Endothelial cell of umbilical vein (primary cell): ENCODE results near the gene ATP8A2. TPM values are rescaled to one million over a fixed set of nuclear protein-coding genes. Genes with fewer than 3 reads are reported as not detected.

Source experiments
- BruUV-seq: library from RNA; stranded (reverse); fragments of 400-500 nt; replicated peaks from 2 replicates; lab custom pipeline; 2021; lab: Mats Ljungman, UMichigan
- CTCF ChIA-PET: fragments of 300-600, 350-600 bp; sonication (Branson Sonifier 250); formaldehyde crosslinking; loops from one replicate; lab custom pipeline; 2021; ENCODE audit warnings: antibody characterized with exemption, inconsistent platforms; lab: Charles Lee
- POLR2A ChIA-PET: fragments of 300-600, 350-600 bp; sonication (Branson Sonifier 250); formaldehyde crosslinking; loops from one replicate; lab custom pipeline; 2021; ENCODE audit warnings: antibody characterized with exemption, inconsistent platforms; lab: Charles Lee
- DNase-seq: peaks from one replicate; pipeline ENCODE4 v3.0.0-alpha.2; 2011; ENCODE audit warnings: low read depth, low spot score
- FAIRE-seq: peaks from 2 replicates; lab custom pipeline; 2011; peaks lifted over from hg19 to GRCh38; lab: Jason Lieb, UNC
- H2AFZ ChIP-seq: 2 replicates; pipeline ENCODE4 v1.6.0; 2012; ENCODE audit warnings: low read depth, low read length, control low read depth, inconsistent platforms
- H3K27ac ChIP-seq: 2 replicates; pipeline ENCODE4 v1.5.1; 2011; ENCODE audit warnings: low read depth, mild to moderate bottlenecking, control low read depth, low read length, moderate library complexity; ENCODE audit not compliant: insufficient read depth
- H3K27me3 ChIP-seq, 2 experiments: 2 replicates each; pipeline versions ENCODE4 v1.6.0 to v1.6.1; 2011; ENCODE audit warnings: low read length in 2 of 2, mixed read lengths in 1 of 2; ENCODE audit not compliant: control insufficient read depth in 2 of 2, insufficient read depth in 2 of 2
- H3K36me3 ChIP-seq, 2 experiments: 2 replicates in 1 of 2; 3 replicates in 1 of 2; pipeline ENCODE4 v1.5.1; 2011; ENCODE audit warnings: low read length in 2 of 2, mild to moderate bottlenecking in 1 of 2, moderate library complexity in 1 of 2; ENCODE audit not compliant: control insufficient read depth in 2 of 2, insufficient read depth in 2 of 2; ENCODE audit errors: extremely low read depth in 1 of 2
- H3K4me1 ChIP-seq: 3 replicates; pipeline ENCODE4 v1.5.1; 2011; ENCODE audit warnings: mild to moderate bottlenecking, low read length; ENCODE audit not compliant: control insufficient read depth, insufficient read depth; ENCODE audit errors: extremely low read depth
- H3K4me2 ChIP-seq: 2 replicates; pipeline ENCODE4 v1.6.1; 2011; ENCODE audit warnings: low read length, control low read depth, mixed read lengths; ENCODE audit not compliant: insufficient read depth
- H3K4me3 ChIP-seq, 3 experiments: fragments of 200-600 bp in 1 of 3; sonication (generic), shearing (Covaris generic) in 1 of 3; replicated peaks in 1 of 3; 2 replicates each; pipeline ENCODE4 v1.5.1; 2011 to 2016; ENCODE audit warnings: control low read depth in 3 of 3, low read length in 3 of 3, mild to moderate bottlenecking in 2 of 3, inconsistent platforms in 1 of 3, low read depth in 1 of 3, moderate library complexity in 1 of 3; ENCODE audit not compliant: insufficient read depth in 1 of 3
- H3K79me2 ChIP-seq: 2 replicates; pipeline ENCODE4 v1.6.0; 2012; ENCODE audit warnings: low read length, inconsistent platforms; ENCODE audit not compliant: control insufficient read depth, insufficient read depth
- H3K9ac ChIP-seq: replicated peaks from 2 replicates; pipeline ENCODE3; 2011; ENCODE audit warnings: low read length, control low read depth; ENCODE audit not compliant: insufficient read depth; ENCODE audit errors: extremely low read depth
- H3K9me1 ChIP-seq: replicated peaks from 3 replicates; pipeline ENCODE4 v1.6.0; 2011; ENCODE audit warnings: mild to moderate bottlenecking, low read length; ENCODE audit not compliant: control insufficient read depth, insufficient read depth; ENCODE audit errors: extremely low read depth
- H3K9me3 ChIP-seq: replicated peaks from 2 replicates; pipeline ENCODE4 v1.5.1; 2012; ENCODE audit warnings: low read length, inconsistent platforms; ENCODE audit not compliant: control insufficient read depth, insufficient read depth
- H4K20me1 ChIP-seq: replicated peaks from 2 replicates; pipeline ENCODE3; 2011; ENCODE audit warnings: mild to moderate bottlenecking, low read length; ENCODE audit not compliant: control insufficient read depth, insufficient read depth; ENCODE audit errors: extremely low read depth
- EZH2 ChIP-seq: IDR thresholded peaks from 2 replicates; pipeline ENCODE4 v1.6.1; 2012; ENCODE audit warnings: borderline replicate concordance, low read depth, mild to moderate bottlenecking, moderate library complexity, low read length, inconsistent platforms; ENCODE audit not compliant: severe bottlenecking
- FOS ChIP-seq: IDR thresholded peaks from 2 replicates; pipeline ENCODE4 v1.6.1; 2011; ENCODE audit warnings: mild to moderate bottlenecking, low read length, moderate library complexity, borderline replicate concordance; ENCODE audit not compliant: insufficient read depth
- GATA2 ChIP-seq: IDR thresholded peaks from 2 replicates; pipeline ENCODE4 v1.7.0; 2011; ENCODE audit warnings: low read depth, mild to moderate bottlenecking, moderate library complexity, mixed read lengths, low read length; ENCODE audit not compliant: insufficient read length, insufficient read depth
- JUN ChIP-seq: IDR thresholded peaks from 2 replicates; pipeline ENCODE4 v1.6.1; 2011; ENCODE audit warnings: borderline replicate concordance, low read depth; ENCODE audit not compliant: insufficient read length, insufficient read depth
- MYC ChIP-seq: IDR thresholded peaks from one replicate; pipeline ENCODE4 v1.6.1; 2011; ENCODE audit warnings: mild to moderate bottlenecking, low read depth, low read length
- POLR2A ChIP-seq: IDR thresholded peaks from 2 replicates; pipeline ENCODE4 v1.6.1; 2012; ENCODE audit warnings: low read depth, mild to moderate bottlenecking, control low read depth, low read length
- POLR2AphosphoS5 ChIP-seq: IDR thresholded peaks from 2 replicates; pipeline ENCODE4 v1.6.1; 2012; ENCODE audit warnings: low read depth, mild to moderate bottlenecking, control low read depth, low read length, moderate library complexity; ENCODE audit not compliant: insufficient read depth
- dilution Hi-C: fragments of 300-500 bp; cut with MboI; formaldehyde crosslinking; loops from one replicate; pipeline ENCODE4 v1.15.0; 2019; ENCODE audit warnings: low sequenced_read_pairs; ENCODE audit not compliant: extremely low pct_ligation_motif_present
- intact Hi-C: fragments of 100-400 bp; cut with micrococcal nuclease; formaldehyde crosslinking; loops from one replicate; pipeline ENCODE4 v1.10.0; 2022
- polyA plus RNA-seq, 4 experiments: library from polyadenylated mRNA; depleted of rRNA in 3 of 4; stranded (reverse) in 3 of 4; unstranded in 1 of 4; fragments of >200 nt; gene quantifications; 2 replicates each; pipeline versions ENCODE4 v1.2.1 to v1.2.3, GENCODE V29; 2011 to 2012; ENCODE audit warnings: missing spikeins in 1 of 4
- total RNA-seq: library from RNA; stranded (reverse); gene quantifications from 2 replicates; pipeline ENCODE4 v1.2.3, GENCODE V29; 2021
- TF ChIP-seq, protein P1 (sequence below), 2 donors: IDR thresholded peaks; 1 replicate in 1 of 2; 2 replicates in 1 of 2; pipeline ENCODE4 v1.5.1; 2011; ENCODE audit warnings: low read length in 2 of 2, mild to moderate bottlenecking in 2 of 2, moderate library complexity in 2 of 2, control low read depth in 1 of 2, inconsistent platforms in 1 of 2, low read depth in 1 of 2; ENCODE audit not compliant: insufficient read depth in 1 of 2; ENCODE audit errors: extremely low read depth in 1 of 2
- TF ChIP-seq, protein P2 (sequence below): IDR thresholded peaks from 2 replicates; pipeline ENCODE4 v1.6.1; 2011; ENCODE audit not compliant: insufficient read depth, insufficient read length

ATP8A2 gene
- total and polyA plus RNA-seq, 2 donors (not counting 3 experiments of a cell fraction or from before 2014, with no cell fraction given), result 0.11 to 0.49 TPM

DNA sequence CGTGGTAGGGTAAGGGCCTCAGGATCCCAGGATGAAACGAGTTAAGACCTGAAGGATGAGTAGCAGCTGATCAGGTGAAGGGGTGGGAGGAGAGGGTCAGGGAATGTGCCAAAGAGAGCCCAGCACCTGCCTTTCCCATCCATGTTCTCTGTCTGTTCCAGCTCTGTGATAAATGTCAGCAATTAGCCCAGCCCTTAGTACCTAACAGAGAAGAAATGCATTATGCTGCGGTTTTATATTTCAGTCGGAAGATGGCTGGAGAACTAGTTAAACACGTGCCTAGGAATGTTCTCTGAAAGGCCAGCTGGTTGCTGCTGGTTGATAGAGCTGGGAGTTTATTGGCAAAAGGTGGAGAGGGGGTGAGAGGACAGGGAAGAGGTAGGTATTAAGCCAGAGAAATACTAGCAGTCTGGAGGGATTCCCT is 411.8 kb downstream of the ATP8A2 start:
- Histone ChIP-seq H3K4me2 (no peak overlapping the region), H3K4me1 (no peaks in the 10 kb centered on the region), H3K27me3 (no peaks in the 10 kb centered on the region), H3K9ac (no peak overlapping the region), H3K4me3 (no peak overlapping the region), H4K20me1 (no peaks in the 10 kb centered on the region), H3K27ac (no peak overlapping the region), H3K79me2 (no peaks in the 10 kb centered on the region), H3K9me3 (no peaks in the 10 kb centered on the region), H3K36me3 (no peaks in the 10 kb centered on the region), H2AFZ (no peak overlapping the region), H3K9me1 (no peaks in the 10 kb centered on the region)
- ChIA-PET POLR2A (no interaction called here), CTCF (no interaction called here)
- DNase-seq, result no peak
- dilution Hi-C loops (no loop called here), intact Hi-C loops (no loop called here)
- no peak for FAIRE-seq
- TF ChIP-seq EZH2, result no peak
- no peak for TF ChIP-seq MYC
- TF ChIP-seq FOS, result no peak
- no peak for TF ChIP-seq JUN
- TF ChIP-seq GATA2, result no peak
- no peak for TF ChIP-seq POLR2A
- no peak for TF ChIP-seq POLR2AphosphoS5
- TF ChIP-seq, protein P1, sequence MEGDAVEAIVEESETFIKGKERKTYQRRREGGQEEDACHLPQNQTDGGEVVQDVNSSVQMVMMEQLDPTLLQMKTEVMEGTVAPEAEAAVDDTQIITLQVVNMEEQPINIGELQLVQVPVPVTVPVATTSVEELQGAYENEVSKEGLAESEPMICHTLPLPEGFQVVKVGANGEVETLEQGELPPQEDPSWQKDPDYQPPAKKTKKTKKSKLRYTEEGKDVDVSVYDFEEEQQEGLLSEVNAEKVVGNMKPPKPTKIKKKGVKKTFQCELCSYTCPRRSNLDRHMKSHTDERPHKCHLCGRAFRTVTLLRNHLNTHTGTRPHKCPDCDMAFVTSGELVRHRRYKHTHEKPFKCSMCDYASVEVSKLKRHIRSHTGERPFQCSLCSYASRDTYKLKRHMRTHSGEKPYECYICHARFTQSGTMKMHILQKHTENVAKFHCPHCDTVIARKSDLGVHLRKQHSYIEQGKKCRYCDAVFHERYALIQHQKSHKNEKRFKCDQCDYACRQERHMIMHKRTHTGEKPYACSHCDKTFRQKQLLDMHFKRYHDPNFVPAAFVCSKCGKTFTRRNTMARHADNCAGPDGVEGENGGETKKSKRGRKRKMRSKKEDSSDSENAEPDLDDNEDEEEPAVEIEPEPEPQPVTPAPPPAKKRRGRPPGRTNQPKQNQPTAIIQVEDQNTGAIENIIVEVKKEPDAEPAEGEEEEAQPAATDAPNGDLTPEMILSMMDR (IDR thresholded peaks at IDR 0.05; ENCODE audit: extremely low read depth in 1 of 2, insufficient read depth in 1 of 2, low read depth in 1 of 2, low read length in 2 of 2), result no peak
- TF ChIP-seq, protein P2, sequence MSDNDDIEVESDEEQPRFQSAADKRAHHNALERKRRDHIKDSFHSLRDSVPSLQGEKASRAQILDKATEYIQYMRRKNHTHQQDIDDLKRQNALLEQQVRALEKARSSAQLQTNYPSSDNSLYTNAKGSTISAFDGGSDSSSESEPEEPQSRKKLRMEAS, result no peak
- no TSS peak for BruUV-seq
